ENCODE results near the gene DENND1A.

DENND1A gene

GRCh38 chr9:123465304-123465703 is 464.6 kb downstream of the DENND1A start:
- no peak for DNase-seq (ENCODE audit: low read depth, low spot score)

- no peak for DNase-seq (ENCODE audit: low read depth, low spot score)
These were observed 469.8 kb downstream of the DENND1A start for GRCh38 chr9:123460091-123460490.

- no peak for DNase-seq (ENCODE audit: low read depth, low spot score)
These were observed 472.3 kb downstream of the DENND1A start for GRCh38 chr9:123457583-123457982.

GRCh38 chr9:123456011-123456410 is 473.9 kb downstream of the DENND1A start:
- no peak for DNase-seq (ENCODE audit: low read depth, low spot score)

- no peak for DNase-seq (ENCODE audit: low read depth, low spot score)
These were observed 474.7 kb downstream of the DENND1A start for GRCh38 chr9:123455187-123455586.

- no peak for DNase-seq (ENCODE audit: low read depth, low spot score)
These were observed 475.6 kb downstream of the DENND1A start for GRCh38 chr9:123454361-123454760.

GRCh38 chr9:123453831-123454321 is 476.1 kb downstream of the DENND1A start:
- DNase-seq (ENCODE audit: low read depth, low spot score) = no peak

- DNase-seq (ENCODE audit: low read depth, low spot score) = no peak
These were observed 476.8 kb downstream of the DENND1A start for GRCh38 chr9:123453076-123453667.

- no peak for DNase-seq (ENCODE audit: low read depth, low spot score)
These were observed 478.9 kb downstream of the DENND1A start for GRCh38 chr9:123450996-123451395.

- DNase-seq (ENCODE audit: low read depth, low spot score) = no peak
These were observed 479.7 kb downstream of the DENND1A start for GRCh38 chr9:123450098-123450770.

- no peak for DNase-seq (ENCODE audit: low read depth, low spot score)
These were observed 481.8 kb downstream of the DENND1A start for GRCh38 chr9:123447934-123448646.

- DNase-seq (ENCODE audit: low read depth, low spot score) = no peak
These were observed 483.8 kb downstream of the DENND1A start for GRCh38 chr9:123445981-123446610.

- no peak for DNase-seq (ENCODE audit: low read depth, low spot score)
These were observed 484.8 kb downstream of the DENND1A start for GRCh38 chr9:123445116-123445515.

- DNase-seq (ENCODE audit: low read depth, low spot score) = no peak
These were observed 488.2 kb downstream of the DENND1A start for GRCh38 chr9:123441769-123442168.

- DNase-seq (ENCODE audit: low read depth, low spot score) = no peak
These were observed 489.7 kb downstream of the DENND1A start for GRCh38 chr9:123440256-123440655.

- no peak for DNase-seq (ENCODE audit: low read depth, low spot score)
These were observed 491.1 kb downstream of the DENND1A start for GRCh38 chr9:123438821-123439220.

- DNase-seq (ENCODE audit: low read depth, low spot score) = no peak
These were observed 491.6 kb downstream of the DENND1A start for GRCh38 chr9:123438321-123438720.

GRCh38 chr9:123437201-123437600 is 492.7 kb downstream of the DENND1A start:
- no peak for DNase-seq (ENCODE audit: low read depth, low spot score)

- no peak for DNase-seq (ENCODE audit: low read depth, low spot score)
These were observed 494.5 kb downstream of the DENND1A start for GRCh38 chr9:123435471-123435870.

- no peak for DNase-seq (ENCODE audit: low read depth, low spot score)
These were observed 495.2 kb downstream of the DENND1A start for GRCh38 chr9:123434619-123435240.

GRCh38 chr9:123432331-123433236 is 497.3 kb downstream of the DENND1A start:
- no peak for DNase-seq (ENCODE audit: low read depth, low spot score)
